ENCODE measurements around the gene RGS11.
"Not testable (repeated sequence)": the region's sequence is repeated elsewhere in the genome, so short reads cannot be mapped to it uniquely, and the experiment has no call there.

Gene RGS11

DNA sequence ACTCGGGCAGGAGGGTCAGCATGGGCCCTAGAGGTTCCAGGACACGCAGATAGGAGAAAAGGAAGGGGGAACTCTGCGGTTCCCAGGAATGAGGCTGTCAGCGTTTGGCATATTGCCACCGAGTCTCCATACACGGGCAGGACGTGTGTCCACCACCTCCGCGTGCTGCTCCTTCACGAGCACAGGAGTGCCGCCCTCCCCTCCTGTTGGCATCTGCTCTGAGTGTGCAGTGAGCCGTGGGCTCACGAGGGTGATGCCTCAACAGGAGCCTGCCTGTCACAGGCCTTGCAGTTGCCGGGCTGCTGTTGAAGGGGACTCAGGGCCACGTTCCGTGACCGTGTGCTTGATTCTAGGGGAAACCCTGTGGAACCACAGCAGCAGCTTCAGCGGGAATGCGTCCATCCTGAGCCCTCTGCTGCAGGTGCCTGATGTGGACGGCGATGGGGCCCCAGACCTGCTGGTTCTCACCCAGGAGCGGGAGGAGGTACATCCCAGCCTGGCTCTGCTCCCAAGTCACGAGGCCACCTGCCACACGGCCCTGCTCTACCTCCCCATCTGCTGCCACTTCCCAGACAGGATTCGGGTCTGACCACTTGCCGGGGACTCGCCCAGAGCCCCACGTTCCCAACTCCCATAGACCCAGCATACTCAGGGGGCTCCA, 14.6 kb downstream of the RGS11 start:
- DNase-seq: no peak

DNA sequence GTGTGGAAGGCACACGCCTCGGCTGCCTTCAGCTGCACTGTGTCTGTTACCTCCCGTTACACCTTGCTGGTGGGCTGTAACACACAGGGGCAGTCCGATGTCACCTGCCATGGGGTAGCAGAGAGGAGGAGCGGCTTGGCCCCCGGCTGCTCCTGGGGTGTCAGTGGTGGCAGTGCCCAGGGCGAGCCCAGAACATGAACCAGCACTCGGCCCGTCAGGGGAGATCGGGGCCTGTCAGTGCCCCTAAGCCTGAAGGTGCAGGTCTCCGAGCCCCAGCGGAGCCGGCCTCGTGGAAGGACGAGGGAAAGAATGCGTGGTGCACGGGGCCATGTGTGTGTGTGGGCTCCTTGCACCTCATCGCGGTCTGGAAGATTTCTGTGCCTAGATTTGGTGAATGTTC, 15.4 kb downstream of the RGS11 start:
- DNase-seq: no peak

DNA sequence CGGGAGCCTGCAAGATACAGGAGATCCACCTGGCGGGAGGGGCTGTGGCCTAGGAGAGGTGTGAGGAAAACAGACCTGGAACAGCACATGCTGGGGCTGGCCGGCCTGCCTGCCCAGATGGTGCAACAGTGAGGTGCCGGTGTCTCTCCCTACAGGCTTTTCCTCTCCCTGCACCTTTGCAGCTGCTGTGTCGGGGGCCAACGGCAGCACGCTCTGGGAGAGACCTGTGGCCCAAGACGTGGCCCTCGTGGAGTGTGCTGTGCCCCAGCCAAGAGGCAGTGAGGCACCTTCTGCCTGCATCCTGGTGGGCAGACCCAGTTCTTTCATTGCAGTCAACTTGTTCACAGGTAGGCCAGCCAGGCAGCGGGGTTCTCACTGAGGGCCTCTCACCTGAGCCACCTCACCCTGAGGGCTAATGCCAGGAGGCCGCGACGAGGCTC, 15.9 kb downstream of the RGS11 start:
- DNase-seq: no peak

DNA sequence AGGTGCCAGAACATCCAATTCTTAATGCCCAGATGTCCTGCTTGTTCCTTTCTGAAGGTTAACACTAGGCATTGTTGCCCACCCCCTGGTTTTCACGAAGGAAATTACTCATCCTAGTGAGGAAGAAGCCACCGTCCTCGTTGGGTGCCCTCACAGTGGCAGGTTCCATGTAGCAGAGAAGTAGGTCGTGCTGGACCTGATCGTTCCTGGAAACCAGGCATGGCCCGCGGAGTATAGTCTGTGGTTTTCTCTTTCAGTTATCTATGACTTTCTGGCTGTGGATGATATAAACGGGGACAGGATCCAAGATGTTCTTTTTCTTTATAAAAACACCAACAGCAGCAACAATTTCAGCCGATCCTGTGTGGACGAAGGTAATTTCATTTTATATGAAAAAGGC, 16.5 kb downstream of the RGS11 start:
- DNase-seq: no peak

DNA sequence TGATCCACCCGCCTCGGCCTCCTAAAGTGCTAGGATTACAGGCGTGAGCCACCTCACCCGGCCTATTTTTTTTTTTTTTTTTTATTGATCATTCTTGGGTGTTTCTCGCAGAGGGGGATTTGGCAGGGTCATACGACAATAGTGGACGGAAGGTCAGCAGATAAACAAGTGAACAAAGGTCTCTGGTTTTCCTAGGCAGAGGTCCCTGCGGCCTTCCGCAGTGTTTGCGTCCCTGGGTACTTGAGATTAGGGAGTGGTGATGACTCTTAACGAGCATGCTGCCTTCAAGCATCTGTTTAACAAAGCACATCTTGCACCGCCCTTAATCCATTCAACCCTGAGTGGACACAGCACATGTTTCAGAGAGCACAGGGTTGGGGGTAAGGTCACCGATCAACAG, 17.7 kb downstream of the RGS11 start:
- not testable (repeated sequence) for DNase-seq

DNA sequence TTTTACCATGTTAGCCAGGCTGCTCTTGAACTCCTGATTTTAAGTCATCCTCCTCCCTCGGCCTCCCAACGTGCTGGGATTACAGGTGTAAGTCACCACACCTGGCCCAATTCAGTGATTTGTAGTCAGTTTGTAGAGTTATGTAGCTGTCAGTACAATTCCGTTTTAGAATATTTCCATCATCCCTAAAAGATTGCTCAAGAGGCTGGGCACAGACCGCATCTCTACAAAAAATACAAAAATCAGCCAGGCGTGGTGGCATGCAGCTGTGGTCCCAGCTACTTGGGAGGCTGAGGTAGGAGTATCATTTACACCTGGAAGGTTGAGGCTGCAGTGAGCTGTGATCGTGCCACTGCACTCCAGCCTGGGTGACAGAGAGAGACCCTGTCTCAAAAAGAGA, 20.6 kb downstream of the RGS11 start:
- no peak for DNase-seq

DNA sequence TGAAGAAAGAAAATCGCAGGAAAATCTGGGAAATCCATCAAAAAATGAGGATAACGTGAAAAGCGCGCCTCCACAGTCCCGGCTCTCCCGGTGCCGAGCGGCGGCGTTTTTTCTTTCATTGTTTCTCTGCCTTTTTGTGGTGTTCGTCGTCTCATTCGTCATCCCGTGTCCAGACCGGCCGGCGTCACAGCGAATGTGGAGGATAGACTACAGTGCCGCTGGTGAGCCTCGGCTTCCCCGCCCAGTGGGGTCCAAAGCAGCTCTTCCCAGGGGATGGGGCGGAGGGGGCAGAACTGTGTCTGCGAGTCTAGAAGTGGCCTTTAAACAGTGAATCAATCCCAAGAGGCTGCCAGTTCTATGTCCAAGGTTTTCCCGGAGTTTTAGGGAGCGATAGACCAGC, 21.3 kb downstream of the RGS11 start:
- DNase-seq: no peak

DNA sequence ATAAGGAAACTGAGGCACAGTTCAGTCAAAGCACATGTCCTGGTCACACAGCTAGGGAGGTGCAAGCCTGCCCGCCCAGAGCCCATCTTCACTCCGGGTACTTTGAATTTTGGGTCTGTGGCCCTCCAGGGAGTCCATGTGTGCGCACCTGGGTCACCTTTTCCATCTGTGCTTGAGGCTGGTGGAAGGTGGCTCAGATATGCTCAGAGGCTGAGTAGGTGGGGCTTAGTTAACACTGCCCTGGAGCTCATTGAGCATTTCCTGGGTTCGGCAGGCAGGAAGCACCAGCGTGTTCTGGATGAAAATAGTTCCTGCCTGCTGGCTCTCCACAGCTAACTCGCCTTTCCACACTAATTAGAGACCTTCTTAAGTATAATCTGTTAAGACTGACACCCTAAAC, 21.9 kb downstream of the RGS11 start:
- DNase-seq: no peak

DNA sequence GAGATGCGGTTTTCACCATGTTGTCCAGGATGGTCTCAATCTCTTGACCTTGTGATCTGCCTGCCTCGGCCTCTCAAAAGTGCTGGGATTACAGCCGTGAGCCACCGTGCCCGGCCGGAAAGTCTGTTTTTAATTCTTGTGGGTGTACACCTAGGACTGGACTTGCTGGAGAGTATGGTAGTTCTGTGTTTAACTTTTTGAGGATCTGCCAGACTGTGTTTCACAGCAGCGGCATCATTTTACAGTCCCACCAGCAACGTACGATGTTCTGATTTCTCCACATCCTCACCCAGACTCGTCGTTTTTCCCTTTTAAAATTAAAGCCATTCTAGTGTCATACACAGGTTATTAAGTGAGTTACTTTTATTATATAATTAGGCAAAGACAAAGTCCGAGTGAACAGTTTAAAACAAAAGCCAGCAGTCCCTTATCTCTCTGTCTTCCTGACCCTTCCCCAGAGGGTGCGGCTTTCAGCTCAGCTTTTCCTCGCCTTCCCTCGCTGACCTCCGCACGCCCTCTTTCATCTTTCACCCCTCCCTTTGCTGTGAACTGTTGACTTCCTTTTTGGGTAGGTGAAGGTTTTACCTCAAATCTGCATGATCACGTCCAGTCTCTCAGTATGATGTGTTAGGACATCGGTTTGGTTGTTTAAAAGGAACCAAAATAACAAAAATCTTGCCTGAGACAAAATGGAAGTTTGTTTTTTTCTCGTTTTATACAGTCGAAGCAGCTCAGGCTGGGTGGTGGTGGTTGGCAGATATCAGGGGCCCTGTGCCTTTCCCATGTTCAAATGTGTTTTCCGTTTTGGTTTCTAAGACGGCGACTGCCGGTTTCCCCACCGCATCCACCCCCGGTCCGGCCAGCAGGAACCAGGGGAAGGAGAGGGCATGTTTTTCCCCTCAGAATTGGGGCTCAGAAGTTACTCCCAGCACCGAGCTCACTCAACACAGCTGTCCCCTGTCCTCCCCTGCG, 23.1 kb downstream of the RGS11 start:
- DNase-seq: peak; percentile 72

DNA sequence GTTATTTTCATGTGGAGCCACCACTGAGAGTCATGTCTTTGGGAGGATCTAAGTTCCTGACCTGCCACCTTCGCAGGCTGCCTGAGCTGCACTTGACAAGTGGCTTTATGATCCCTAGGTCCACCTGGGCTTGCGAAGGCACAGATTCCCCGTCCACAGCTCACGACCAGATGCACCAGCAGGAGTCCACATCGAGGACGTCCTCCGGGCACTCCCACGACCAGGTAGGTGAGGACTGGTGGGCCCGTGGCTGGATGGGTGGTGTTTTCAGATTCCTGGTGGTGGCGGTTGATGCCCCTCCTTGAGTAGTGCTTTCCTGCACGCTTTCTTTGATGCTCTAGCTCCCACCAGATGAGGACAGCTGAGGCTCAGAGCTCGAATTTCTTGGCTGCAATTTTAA, 26.3 kb downstream of the RGS11 start:
- DNase-seq: no peak

DNA sequence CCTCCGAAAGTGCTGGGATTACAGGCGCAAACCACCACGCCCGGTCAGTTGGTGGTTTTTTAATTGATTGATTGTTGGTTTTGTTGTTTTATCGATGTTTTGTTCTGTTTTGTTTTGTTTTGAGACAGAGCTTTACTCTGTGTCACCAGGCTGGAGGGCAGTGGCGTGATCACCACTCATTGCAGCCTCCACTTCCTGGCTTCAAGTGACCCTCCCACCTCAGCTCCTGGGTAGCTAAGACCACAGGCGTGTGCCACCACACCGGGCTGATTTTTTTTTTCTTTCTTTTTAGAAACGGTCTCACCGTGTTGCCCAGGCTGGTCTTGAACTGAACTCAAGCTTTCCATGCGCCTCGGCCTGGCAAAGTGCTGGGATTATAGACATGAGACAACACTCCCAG, 28.7 kb downstream of the RGS11 start:
- DNase-seq: no peak

DNA sequence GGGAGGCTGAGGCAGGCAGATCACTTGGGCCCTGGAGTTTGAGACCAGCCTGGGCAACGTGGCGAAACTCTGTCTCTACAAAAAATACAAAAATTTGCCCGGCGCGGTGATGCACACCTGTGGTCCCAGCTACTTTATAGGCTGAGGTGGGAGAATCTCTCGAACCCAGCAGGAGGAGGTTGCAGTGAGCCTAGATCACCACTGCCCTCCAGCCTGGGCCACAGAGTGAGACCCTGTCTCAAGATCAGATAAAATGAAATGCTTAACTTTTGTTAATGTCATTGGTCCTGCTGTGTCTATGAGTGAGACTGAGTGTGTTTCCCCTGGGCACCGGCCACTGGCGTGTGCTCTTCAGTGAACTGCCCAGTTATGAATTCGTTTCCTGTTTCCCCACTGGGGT, 30.6 kb downstream of the RGS11 start:
- no peak for DNase-seq

DNA sequence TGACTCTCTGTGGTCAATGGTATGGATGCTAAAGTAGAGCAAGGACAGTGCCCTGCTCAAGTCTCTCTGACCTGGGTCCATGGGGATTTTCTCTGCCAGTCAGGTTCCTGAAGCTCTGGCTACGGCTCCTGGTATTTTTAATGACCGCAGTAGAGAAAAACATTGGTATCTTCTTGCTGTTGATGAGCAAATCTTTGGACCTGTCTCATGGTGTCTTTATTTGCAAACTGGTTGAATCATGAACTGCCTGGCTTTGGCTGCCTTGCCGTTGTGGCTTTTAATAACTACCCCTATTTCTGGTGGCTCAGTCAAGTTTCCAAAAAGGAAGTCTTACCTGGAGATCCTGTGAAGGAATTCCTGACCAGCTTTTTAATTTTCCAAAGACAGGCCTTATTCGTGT, 32.4 kb downstream of the RGS11 start:
- DNase-seq: no peak

DNA sequence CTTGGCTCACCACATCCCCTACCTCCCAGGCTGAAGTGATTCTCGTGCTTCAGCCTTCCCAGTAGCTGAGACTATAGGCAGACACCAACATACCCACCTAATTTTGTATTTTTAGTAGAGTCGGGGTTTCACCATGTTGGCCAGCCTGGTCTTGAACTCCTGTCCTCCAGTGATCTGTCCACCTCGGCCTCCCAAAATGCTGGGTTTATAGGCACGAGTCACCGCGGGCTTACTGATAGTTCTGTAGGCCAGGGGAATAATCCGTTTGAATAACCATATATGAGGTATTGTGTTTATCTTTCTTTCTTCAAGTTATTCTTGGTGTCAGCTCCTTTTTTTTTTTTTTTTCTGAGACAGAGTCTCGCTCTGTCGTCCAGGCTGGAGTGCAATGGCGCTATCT, 33.5 kb downstream of the RGS11 start:
- DNase-seq: no peak

DNA sequence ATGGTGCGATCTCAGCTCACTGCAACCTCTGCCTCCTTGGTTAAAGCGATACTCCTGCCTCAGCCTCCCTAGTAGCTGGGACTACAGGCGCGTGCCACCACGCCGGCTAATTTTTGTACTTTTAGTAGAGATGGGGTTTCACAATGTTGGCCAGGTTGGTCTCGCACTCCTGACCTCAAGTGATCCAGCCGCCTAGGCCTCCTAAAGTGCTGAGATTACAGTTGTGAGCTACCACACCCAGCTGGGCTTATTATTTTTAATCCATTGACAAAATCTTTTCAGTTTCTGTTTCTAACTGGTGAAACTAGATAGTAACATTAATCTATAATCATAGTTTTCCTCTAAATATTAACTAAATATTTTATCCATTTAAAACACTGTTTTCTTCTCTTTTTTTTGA, 35.2 kb downstream of the RGS11 start:
- DNase-seq: no peak

DNA sequence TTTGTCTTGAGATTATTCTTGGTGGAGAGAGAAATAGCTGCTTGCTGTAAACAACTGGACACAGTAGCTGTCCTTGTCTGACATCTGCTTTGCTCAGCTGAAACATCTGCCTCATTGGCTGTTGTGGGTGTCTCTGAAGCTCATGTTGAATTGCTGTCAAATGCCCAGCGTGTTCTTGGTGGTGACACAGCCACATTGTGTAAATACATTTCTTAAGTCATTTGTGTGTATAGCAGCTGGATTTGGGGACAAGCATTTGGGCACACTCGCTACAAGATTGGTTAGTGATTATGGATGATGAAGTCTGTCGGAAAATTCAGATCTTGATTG, 35.8 kb downstream of the RGS11 start:
- DNase-seq: no peak

DNA sequence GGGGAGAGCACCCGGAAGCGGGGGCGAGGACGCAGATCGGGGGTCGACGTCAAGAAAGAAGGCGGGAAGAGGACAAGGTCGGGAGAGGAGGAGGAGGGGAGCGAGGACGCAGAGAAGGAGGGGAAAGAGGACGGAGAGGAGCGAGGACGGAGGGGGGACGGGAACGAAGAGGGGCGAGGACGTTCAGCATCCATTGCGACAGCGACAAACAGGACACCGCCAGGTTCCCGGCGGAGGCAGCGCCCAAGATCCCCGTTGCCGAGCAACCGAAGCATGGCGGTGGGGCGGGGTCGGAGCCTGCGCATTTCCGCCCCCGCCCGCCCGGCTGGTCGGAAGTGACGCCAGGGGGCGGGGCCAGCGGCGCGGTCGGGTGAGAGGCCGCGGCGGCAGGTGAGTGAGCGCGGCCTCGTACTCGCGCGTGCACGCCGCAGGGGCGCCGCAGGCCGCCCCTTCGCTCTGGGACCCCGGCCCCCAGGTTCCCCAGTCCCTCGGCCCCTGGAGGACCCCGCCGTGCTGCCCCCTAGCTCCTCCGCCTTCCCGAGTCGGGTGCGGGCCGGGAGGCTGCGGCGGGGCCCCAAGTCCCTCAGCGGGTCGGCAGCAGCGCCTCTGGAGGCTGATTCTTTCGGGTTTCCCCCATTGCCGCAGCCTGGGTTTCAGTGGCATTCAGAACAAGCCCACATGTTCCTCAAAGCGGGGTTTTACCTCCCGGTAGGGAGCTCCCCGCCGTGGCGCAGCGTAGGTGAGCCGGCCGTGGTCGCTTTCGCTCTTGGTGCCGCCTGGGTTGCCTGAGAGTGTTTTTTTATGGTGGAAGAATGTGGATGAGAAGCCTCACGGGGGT, 41.1 kb downstream of the RGS11 start, which contains the start of gene FAM234A:
Gene FAM234A, plus strand, starts transcription at position 354 of the 838 bp plus-strand sequence. CDS start 19,593 bp downstream, outside the sequence.
- DNase-seq: peak; percentile 98

DNA sequence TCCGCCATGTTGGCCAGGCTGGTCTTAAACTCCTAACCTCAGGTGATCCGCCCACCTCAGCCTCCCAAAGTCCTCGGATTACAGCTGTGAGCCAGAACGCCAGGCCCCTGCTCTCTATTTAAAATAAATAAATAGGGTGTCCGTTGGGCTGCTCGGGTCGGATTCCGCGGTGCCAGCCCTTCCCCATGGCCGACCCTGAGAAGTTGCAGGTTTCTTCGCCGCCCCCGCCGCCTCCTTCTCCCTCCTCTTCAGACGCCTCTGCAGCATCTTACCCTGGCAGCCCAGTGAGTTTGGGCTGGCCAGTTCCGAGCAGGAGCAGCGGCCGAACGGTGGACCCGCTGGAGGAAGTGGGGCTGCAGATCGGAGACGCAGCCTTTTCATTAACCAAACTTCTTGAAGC, 44.8 kb downstream of the RGS11 start:
- no peak for DNase-seq

DNA sequence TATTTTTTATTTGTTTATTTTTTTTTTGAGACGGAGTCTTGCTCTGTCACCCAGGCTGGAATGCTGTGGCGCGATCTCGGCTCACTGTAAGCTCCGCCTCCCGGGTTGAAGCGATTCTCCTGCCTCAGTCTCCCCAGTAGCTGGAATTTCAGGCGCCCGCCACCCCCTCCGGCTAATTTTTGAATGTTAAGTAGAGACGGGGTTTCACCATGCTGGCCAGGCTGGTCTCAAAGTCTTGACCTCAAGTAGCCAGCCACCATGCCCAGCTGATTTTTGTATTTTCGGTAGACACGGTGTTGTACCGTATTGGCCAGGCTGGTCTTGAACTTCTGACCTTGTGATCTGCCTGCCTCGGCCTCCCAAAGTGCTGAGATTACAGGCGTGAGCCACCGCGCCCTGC, 45.4 kb downstream of the RGS11 start:
- DNase-seq: not testable (repeated sequence)

DNA sequence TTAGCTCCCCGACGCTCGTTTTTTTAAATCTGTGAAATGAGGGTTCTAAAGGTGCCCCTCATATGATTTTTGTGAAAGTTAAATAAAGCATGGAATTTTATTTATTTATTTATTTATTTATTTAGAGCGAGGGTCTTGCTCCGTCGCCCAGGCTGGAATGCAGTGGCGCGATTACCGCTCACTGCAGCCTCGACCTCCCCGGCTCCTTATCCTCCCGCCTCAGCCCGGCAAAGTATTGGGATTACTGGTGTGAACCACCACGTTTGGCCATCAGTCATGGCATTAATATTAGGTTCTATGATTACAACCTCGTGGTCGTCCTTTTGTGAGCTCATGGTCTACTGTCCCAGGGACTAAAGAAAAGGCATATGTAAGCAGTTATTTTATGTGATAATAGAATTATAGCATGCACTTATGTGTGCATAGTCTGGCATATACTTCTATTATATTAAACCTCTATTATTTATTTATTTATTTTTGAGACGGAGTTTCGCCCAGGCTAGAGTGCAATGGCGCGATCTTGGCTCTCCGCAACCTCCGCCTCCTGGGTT, 45.9 kb downstream of the RGS11 start:
- no peak for DNase-seq

DNA sequence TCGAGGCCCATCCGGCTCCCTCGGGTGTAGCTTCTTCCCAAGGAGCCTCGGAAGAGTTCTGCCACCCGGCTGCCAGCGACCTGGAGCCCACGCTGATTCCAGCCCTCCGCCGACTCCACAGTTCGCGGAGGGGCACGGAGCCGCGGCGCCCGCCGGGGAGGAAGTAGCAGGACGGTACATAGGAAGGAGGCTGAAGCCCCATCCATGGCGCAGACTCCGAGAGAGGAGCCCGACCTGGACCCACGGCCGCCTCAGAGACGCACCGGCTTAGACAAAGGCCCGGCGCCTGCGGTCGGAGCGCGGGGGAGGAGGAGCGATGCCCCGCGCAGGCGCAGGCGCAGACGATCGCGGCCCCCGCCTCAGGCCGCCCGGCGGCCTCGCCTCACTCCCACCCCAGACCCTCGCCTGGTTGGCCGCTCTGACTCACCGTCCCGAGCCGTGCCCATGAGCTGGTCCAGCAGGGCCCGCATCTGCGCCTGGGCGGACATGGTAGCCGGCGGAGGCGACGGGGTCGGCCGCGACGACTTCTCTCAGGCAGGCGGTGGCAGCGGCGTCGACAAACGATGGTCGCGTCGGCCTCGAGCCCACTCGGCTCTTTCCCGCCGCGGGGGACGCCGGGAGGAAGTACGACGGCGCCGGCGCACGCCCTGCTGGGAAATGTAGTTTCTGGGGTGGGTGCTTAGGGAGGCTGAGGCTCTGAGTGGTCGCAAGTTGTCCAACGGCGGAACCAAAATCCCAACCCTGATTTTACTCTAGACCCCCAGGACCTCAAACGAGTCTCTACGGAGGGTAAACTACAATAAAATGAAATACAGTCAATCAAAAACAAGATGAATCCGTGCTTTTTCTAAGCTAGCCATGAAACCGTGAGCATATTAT, 46.7 kb downstream of the RGS11 start, which contains the start of gene LUC7L:
Gene LUC7L, minus strand, starts transcription at position 598 of the 879 bp plus-strand sequence. Its CDS starts 110 bp downstream, at position 488.
- peak; percentile 95 for DNase-seq

Data from activated effector memory CD4-positive, alpha-beta T cell treated with anti-CD3 and anti-CD28 coated beads, Interleukin-2, amount 50 U/mL, for 16 hours (primary cell).